Measurements from ENCODE around the gene STMN1.
A peak's percentile ranks its signal among the peaks of the same experiment; 100 is the strongest.
"Not testable (repeated sequence)": the region's sequence is repeated elsewhere in the genome, so short reads cannot be mapped to it uniquely, and the experiment has no call there.

The STMN1 gene

GRCh38 chr1:25905680-25906643 lies at the start of gene STMN1:
Gene STMN1, minus strand, starts transcription at chr1:25906419. Its CDS starts 1,743 bp downstream, at chr1:25904676.
- DNase-seq: peak; percentile 91

DNA sequence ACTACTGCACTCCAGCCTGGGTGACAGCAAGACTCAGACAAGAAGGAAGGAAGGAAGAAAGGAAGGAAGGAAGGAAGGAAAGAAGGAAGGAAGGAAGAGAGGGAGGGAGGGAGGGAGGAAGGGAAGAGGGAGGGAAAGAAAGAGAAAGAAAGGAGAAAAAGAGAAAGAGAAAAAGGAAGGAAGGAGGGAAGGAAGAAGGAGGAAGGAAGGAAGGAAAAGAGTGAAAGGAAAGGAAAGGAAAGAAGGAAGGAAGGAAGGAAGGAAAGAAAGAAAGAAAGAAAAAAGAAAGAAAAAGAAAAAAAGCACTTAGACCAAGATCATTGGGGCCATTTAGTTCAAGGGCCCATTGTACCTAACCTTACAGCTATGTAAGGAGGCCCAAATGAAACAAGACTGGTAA lies 49.3 kb upstream of the STMN1 start:
- DNase-seq: no peak

DNA sequence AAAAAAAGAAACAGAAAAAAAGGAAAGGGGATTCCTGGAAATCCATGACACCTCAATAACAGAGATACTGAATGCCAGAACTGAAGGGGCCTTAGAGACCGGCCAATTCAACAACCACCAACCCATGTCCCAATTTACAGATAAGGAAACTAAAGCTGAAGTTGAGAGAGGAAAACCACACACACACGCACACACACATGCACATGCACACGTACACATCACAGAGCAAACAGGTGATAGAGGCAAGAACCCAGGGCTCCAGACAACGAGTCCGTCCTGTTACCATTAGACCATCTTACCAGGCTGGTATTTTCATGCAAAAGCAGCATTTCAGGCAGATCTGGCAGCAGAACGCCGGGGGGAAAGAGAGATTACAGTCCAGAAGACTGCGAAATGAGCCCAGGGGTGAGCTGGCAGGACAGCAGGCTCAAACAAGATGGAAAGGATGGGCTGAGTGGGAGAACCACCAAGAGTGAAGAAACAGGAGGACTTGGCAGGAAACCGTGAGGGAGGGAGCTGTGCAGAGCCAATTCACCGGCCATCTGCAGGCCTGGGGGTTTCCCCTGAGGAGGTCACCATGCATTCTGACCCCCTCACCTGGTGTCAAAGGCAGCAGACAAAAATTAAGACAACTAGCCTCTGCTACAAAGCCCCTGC lies 48.2 kb upstream of the STMN1 start:
- DNase-seq: no peak

- DNase-seq: no peak
These were observed 46.7 kb upstream of the STMN1 start for GRCh38 chr1:25952841-25953401.

DNA sequence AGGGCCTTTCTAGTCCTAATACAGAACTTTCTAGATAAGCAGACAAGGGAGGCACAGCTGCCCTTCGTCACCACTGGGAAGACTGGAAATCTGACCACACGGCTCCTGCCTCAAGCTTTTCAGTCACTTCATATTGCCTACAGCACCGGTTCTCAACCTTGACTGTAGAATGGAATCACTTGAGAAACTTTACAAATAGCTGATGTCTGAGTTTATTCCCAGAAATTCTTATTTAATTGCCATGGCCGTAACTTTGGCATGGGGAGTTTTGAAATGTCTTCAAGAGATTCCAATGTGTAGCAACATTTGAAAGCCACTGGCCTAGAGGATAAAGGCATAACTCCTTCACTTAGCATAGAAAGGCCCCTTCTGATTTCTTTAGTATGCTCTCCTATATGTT lies 42.4 kb upstream of the STMN1 start:
- DNase-seq: no peak

GRCh38 chr1:25947027-25947426 lies 40.8 kb upstream of the STMN1 start:
- no peak for DNase-seq

- no peak for DNase-seq
These were observed 39.5 kb upstream of the STMN1 start for GRCh38 chr1:25945761-25946160.

GRCh38 chr1:25944986-25945385 lies 38.8 kb upstream of the STMN1 start:
- DNase-seq: no peak

- not testable (repeated sequence) for DNase-seq
These were observed 37.3 kb upstream of the STMN1 start for GRCh38 chr1:25943511-25943910.

- no peak for DNase-seq
These were observed 30.7 kb upstream of the STMN1 start for GRCh38 chr1:25936947-25937346.

DNA sequence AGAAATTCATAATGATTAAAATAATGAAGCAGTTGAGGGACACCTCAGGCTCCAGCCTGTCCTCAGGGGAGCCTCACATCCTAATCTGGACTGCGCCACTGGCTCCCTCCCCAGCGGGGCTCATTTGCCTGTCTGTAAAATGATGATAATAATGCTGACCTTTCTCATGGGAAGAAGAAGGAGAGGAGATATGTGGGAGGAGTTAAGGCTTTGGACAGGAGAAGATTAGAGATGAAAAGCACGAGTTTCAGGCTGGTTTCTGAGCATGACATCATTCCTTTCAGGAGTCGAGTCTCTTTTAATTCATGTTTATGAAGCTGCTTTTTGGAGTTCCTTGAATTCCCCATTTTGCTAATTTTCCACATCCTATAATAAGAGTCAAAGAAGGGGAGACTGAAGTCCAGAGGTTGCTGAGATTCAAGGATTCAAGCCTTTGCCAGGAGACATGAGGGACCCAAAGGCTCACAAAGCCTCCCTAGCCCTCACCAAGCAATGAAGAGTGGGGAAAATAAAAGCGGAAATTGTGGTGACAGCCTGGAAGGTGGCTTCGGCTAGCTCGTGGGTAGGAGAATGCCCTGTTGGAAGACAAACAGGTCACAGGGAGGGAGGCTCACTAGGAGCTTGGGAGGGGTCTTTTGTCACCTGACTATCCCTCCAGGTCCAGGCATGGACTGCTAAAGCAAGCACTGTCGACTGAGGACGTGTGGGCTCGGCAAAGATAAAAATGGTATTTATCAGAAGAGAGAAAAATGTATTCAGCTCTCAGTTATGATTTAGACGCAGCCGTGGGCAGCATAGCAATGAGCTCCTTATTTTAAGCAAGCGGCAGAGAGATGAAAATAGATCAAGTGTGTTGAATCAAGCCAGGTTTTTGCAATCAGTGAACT lies 27.5 kb upstream of the STMN1 start:
- no peak for DNase-seq

DNA sequence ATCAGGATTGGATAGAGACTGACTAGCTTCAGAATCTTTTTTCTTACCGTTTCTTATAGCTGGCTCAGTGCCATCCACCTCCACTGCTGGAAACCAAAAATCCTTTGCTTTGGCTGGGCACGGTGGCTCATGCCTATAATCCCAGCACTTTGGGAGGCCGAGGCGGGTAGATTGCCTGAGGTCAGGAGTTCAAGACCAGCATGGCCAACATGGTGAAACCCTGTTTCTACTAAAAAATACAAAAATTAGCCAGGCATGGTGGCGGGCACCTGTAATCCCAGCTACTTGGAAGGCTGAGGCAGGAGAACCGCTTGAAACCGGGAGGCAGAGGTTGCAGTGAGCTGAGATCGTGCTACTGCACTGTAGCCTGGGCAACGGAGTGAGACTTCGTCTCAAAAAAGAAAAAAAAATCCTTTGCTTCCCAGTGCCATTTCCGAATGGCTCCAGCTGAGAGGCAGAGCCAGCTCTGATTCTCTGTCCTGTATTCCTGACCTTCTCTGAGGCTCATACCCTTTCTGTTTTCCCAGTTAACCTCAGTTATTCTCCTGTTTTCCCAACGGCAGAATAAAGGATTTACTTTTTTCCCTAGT lies 26.7 kb upstream of the STMN1 start:
- not testable (repeated sequence) for DNase-seq

DNA sequence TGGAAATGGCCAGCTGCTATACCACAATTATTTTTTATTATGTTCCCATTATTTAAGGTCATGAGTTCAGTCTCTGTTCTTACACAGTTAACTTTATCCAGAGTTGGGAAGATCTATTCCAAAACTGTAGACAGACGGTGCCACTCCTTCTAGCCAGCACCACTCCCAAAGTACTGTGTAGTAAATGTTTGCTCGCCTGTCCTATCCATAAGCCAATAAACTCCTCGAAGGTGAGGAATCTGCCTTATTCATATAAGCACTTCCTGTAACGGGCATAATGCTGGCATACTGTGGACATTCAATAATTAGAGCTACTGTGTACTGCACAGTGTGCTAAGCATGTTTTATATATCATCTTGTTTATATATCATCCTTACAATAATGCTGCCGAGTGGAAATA lies 26.1 kb upstream of the STMN1 start:
- no peak for DNase-seq

GRCh38 chr1:25929016-25929415 lies 22.8 kb upstream of the STMN1 start:
- no peak for DNase-seq

GRCh38 chr1:25927521-25928265 lies 21.5 kb upstream of the STMN1 start:
- DNase-seq: no peak

DNA sequence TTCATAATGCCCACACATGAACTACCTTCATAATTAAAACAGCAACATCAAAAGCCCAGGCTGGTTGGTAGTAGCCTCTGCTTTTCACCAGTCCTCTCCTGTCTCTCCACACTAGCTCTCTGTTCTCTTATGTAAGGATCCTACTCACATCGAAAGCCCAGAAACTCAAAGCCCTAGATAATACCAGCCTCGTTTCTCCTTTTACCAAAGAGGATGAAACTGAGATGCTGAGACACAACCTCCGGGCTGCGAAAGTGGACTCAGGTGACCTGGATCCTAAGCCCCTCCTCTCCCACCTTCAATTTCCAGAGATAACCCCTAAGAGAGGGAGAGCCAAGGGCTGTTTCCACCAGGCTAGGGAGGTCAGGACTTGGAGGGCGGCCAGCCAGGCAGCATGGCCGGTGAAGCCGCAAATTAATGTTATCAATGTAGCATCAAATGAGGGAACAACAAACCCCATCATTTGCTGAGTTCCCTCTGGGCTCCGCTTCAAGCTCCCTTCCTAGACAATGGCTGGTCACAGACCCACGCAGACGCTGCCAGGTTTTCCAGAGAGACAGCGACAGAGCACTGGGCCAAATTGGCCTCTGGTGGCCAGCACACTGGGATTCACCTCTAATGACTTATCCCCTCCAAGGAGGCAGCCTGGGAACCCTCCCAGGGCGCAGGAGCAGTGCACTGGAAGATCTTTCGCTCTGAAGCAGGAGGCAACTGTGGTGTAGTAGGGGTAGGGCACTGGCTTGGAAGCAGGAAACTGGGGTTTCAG lies 20.7 kb upstream of the STMN1 start:
- DNase-seq: no peak

DNA sequence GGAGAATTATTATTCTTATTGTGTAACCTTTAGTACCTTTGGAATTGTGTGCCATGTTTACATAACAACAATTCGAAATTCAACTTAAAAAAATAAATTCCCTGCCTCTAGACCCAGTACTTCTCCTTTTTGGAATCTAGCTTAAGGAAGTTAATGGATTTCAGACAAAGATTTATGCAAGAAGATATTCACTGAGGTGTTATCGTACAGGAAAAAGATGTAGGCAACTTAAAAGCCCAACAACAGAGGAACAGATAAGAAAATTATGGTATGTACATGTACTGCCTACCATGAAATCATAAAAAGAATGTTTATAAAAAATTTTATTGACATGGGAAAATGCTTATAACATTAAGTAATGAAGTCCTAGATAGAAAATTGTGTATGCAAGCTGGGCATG lies 18.2 kb upstream of the STMN1 start:
- DNase-seq: no peak

DNA sequence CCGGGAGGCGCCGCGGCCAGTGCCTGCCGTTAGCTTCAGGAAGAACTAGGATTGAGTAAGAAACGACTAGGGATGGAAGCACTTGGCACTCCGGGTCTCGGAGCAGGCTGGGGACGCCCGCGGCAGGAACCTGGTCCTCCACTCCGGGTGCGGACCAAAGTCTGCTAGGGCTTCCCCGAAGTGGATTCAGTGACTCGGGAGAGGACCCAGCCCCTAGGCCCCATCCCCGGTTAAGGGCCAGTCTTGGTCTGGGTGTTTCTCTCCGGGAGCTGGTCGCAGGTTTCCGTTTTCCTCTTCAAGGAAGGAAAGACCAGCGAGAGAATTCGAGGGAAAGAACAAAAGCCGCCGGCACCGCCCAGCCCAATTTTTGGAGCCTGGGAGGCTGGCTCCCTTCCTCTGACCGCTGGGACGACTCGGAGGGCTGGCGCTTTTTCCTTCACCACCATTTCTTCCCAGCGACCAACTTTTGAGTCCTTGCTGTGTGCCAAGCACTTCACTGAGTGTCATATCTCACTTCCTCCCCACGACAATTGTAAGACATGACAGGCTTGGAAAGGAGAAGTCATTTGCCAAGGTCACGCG lies 16.8 kb upstream of the STMN1 start:
- peak; percentile 2 for DNase-seq

- DNase-seq: peak; percentile 64
These were observed 16.1 kb upstream of the STMN1 start for GRCh38 chr1:25922056-25922970.

Measured in CD4-positive, alpha-beta T cell treated with Interleukin-12 subunit alpha and Interleukin-12 subunit beta, for 1 hour (primary cell).